HepG2 (cell line): ENCODE measurements around the gene RPRD2. TPM values are rescaled to one million over a fixed set of nuclear protein-coding genes. Genes with fewer than 3 reads are reported as not detected.

Experiments used
- CREB3 ChIP-seq: sonication (generic); formaldehyde crosslinking; IDR thresholded peaks from 2 replicates; pipeline ENCODE4 v1.5.0; 2020; ENCODE audit warnings: missing genetic modification reagents
- EEA1 ChIP-seq: sonication (generic); formaldehyde crosslinking; IDR thresholded peaks from 2 replicates; pipeline ENCODE4 v1.5.1; 2020; ENCODE audit warnings: mild to moderate bottlenecking, missing genetic modification reagents, borderline replicate concordance
- FOXP4 ChIP-seq: sonication (generic); formaldehyde crosslinking; IDR thresholded peaks from 2 replicates; pipeline ENCODE4 v1.4.0; 2020; ENCODE audit warnings: missing genetic modification reagents
- HNRNPL ChIP-seq: fragments of 200-400 bp; formaldehyde crosslinking; IDR thresholded peaks from 2 replicates; pipeline ENCODE4 v1.6.1; 2017; ENCODE audit warnings: mild to moderate bottlenecking, low read depth, low read length
- MXD3 ChIP-seq: IDR thresholded peaks from 2 replicates; pipeline ENCODE4 v1.6.1; 2016; ENCODE audit warnings: mild to moderate bottlenecking, missing biosample characterization, missing genetic modification reagents
- NONO ChIP-seq, 2 experiments: fragments of 450-650 bp in 1 of 2; sonication (generic) in 1 of 2; formaldehyde crosslinking in 1 of 2; IDR thresholded peaks in 1 of 2; conservative IDR thresholded peaks in 1 of 2; 2 replicates each; pipeline versions ENCODE4 v1.6.1 to v1.8.0; 2017 to 2022; ENCODE audit warnings: mild to moderate bottlenecking in 1 of 2, missing genetic modification reagents in 1 of 2, moderate library complexity in 1 of 2
- NR2F6 ChIP-seq, 2 experiments: IDR thresholded peaks; 2 replicates each; pipeline ENCODE4 v1.6.1; 2016; ENCODE audit warnings: antibody characterized with exemption in 1 of 2, mild to moderate bottlenecking in 1 of 2
- RFX3 ChIP-seq: IDR thresholded peaks from 2 replicates; pipeline ENCODE4 v1.6.1; 2016; ENCODE audit warnings: missing biosample characterization, missing genetic modification reagents
- SETDB1 ChIP-seq: sonication (generic); formaldehyde crosslinking; IDR thresholded peaks from 2 replicates; pipeline ENCODE4 v1.5.1; 2020; ENCODE audit warnings: missing genetic modification reagents, mild to moderate bottlenecking, borderline replicate concordance
- STAT5B ChIP-seq: sonication (generic); formaldehyde crosslinking; IDR thresholded peaks from 2 replicates; pipeline ENCODE4 v1.4.0; 2020; ENCODE audit warnings: missing genetic modification reagents
- ZFP62 ChIP-seq: sonication (generic); formaldehyde crosslinking; IDR thresholded peaks from 2 replicates; pipeline ENCODE4 v1.4.0; 2020; ENCODE audit warnings: missing genetic modification reagents
- ZMAT5 ChIP-seq: sonication (generic); formaldehyde crosslinking; IDR thresholded peaks from 2 replicates; pipeline ENCODE4 v1.5.0; 2020; ENCODE audit warnings: mild to moderate bottlenecking, low read depth, missing genetic modification reagents, borderline replicate concordance
- ZMYM4 ChIP-seq: sonication (generic); formaldehyde crosslinking; IDR thresholded peaks from 2 replicates; pipeline ENCODE4 v1.8.1; 2023; ENCODE audit warnings: mild to moderate bottlenecking, missing genetic modification reagents
- ZNF232 ChIP-seq: sonication (generic); formaldehyde crosslinking; IDR thresholded peaks from 2 replicates; pipeline ENCODE4 v1.4.0; 2020; ENCODE audit warnings: missing genetic modification reagents, borderline replicate concordance
- ZNF235 ChIP-seq: sonication (generic); formaldehyde crosslinking; IDR thresholded peaks from 2 replicates; pipeline ENCODE4 v1.8.1; 2023; ENCODE audit warnings: mild to moderate bottlenecking, missing genetic modification reagents, borderline replicate concordance
- ZNF572 ChIP-seq: sonication (generic); formaldehyde crosslinking; IDR thresholded peaks from 2 replicates; pipeline ENCODE4 v1.5.1; 2020; ENCODE audit warnings: mild to moderate bottlenecking, missing genetic modification reagents
- ZNF574 ChIP-seq: sonication (generic); formaldehyde crosslinking; IDR thresholded peaks from 2 replicates; pipeline ENCODE4 v1.4.0; 2020; ENCODE audit warnings: missing genetic modification reagents
- ZNF784 ChIP-seq: sonication (generic); formaldehyde crosslinking; IDR thresholded peaks from 2 replicates; pipeline ENCODE4 v1.5.1; 2020; ENCODE audit warnings: missing genetic modification reagents, mild to moderate bottlenecking, borderline replicate concordance
- polyA plus RNA-seq, 8 experiments: library from polyadenylated mRNA; depleted of rRNA in 3 of 8; stranded (reverse) in 7 of 8; unstranded in 1 of 8; fragments of >200 nt; fragmentation: Illumina TruSeq in 4 of 8; extraction: Trizol in 4 of 8; gene quantifications; 2 replicates each; pipeline versions ENCODE4 v1.2.1 to v1.2.3, GENCODE V29; 2011 to 2016; ENCODE audit warnings: low read depth in 4 of 8, missing spikeins in 1 of 8, mixed read lengths in 1 of 8; ENCODE audit not compliant: insufficient read depth in 1 of 8
- total RNA-seq, 5 experiments: library from RNA; depleted of rRNA; stranded (reverse); fragments of >200 nt; fragmentation: Illumina TruSeq; extraction: Trizol; gene quantifications; 2 replicates each; pipeline ENCODE4 v1.2.3, GENCODE V29; 2016; ENCODE audit warnings: low read depth in 1 of 5

Gene RPRD2
- total and polyA plus RNA-seq, 2 of the 13 experiments (the other 11 are each of a cell fraction or from before 2014, with no cell fraction given) = 8.0 to 8.9 TPM

GRCh38 chr1:150363426-150364230, at the start of gene RPRD2 (continued):
- TF ChIP-seq ZMAT5 (CRISPR knock-in tag) (no peak), NONO (IDR thresholded peaks at IDR 0.05) (no peak), NONO (CRISPR knock-in tag; conservative IDR thresholded peaks at IDR 0.05) (peak; percentile 20), FOXP4 (CRISPR knock-in tag) (no peak), ZNF232 (CRISPR knock-in tag) (no peak), HNRNPL (no peak), ZNF572 (CRISPR knock-in tag) (peak; percentile 19; the same call in 1 of the 2 replicates), MXD3 (CRISPR knock-in tag) (no peak), ZNF574 (CRISPR knock-in tag) (peak; percentile 70; the same call in 1 of the 2 replicates), CREB3 (CRISPR knock-in tag) (0 out of 2 replicates have a peak, but pooled peaks have one; percentile 52), EEA1 (CRISPR knock-in tag) (no peak), RFX3 (CRISPR knock-in tag) (no peak), SETDB1 (CRISPR knock-in tag) (no peak), ZFP62 (CRISPR knock-in tag) (no peak), ZMYM4 (peak; percentile 72), ZNF235 (CRISPR knock-in tag) (no peak), STAT5B (CRISPR knock-in tag) (no peak), NR2F6 (IDR thresholded peaks at IDR 0.05) (no peak), NR2F6 (CRISPR knock-in tag; IDR thresholded peaks at IDR 0.05) (no peak), ZNF784 (no peak)
